AG09319 (cell line): ENCODE data around the gene MED6.

ENCODE experiments used
- DNase-seq: peaks from one replicate; pipeline ENCODE4 v3.0.0-alpha.2; 2010; ENCODE audit warnings: low read depth; ENCODE audit errors: extremely low read depth
- CTCF ChIP-seq: IDR thresholded peaks from 2 replicates; pipeline ENCODE4 v1.5.1; 2011; ENCODE audit warnings: low read depth, mild to moderate bottlenecking, inconsistent platforms, low read length, moderate library complexity

Gene MED6

GRCh38 chr14:70599345-70599744 lies 1.1 kb downstream of the MED6 start:
- DNase-seq = no peak
- no peak for TF ChIP-seq CTCF

- no peak for DNase-seq
- TF ChIP-seq CTCF = no peak
Measured at GRCh38 chr14:70597731-70598130, 2.7 kb downstream of the MED6 start.

- TF ChIP-seq CTCF = no peak
- DNase-seq = no peak
Measured at GRCh38 chr14:70595443-70596185, 4.8 kb downstream of the MED6 start.

GRCh38 chr14:70594461-70594860 lies 6.0 kb downstream of the MED6 start:
- DNase-seq = no peak
- TF ChIP-seq CTCF = no peak

- DNase-seq = no peak
- no peak; the same call in 1 of the 2 replicates for TF ChIP-seq CTCF
Measured at GRCh38 chr14:70585231-70585630, 15.2 kb downstream of the MED6 start.

GRCh38 chr14:70576891-70577290 lies 23.6 kb downstream of the MED6 start:
- TF ChIP-seq CTCF = no peak
- no peak for DNase-seq

- DNase-seq = no peak
Measured at GRCh38 chr14:70573050-70573449, 27.4 kb downstream of the MED6 start.

More at GRCh38 chr14:70573050-70573449, 27.4 kb downstream of the MED6 start:
- no peak for TF ChIP-seq CTCF
